ENCODE data around the gene FRY.
"Not testable (repeated sequence)": the region's sequence is repeated elsewhere in the genome, so short reads cannot be mapped to it uniquely, and the experiment has no call there.

Gene FRY

DNA sequence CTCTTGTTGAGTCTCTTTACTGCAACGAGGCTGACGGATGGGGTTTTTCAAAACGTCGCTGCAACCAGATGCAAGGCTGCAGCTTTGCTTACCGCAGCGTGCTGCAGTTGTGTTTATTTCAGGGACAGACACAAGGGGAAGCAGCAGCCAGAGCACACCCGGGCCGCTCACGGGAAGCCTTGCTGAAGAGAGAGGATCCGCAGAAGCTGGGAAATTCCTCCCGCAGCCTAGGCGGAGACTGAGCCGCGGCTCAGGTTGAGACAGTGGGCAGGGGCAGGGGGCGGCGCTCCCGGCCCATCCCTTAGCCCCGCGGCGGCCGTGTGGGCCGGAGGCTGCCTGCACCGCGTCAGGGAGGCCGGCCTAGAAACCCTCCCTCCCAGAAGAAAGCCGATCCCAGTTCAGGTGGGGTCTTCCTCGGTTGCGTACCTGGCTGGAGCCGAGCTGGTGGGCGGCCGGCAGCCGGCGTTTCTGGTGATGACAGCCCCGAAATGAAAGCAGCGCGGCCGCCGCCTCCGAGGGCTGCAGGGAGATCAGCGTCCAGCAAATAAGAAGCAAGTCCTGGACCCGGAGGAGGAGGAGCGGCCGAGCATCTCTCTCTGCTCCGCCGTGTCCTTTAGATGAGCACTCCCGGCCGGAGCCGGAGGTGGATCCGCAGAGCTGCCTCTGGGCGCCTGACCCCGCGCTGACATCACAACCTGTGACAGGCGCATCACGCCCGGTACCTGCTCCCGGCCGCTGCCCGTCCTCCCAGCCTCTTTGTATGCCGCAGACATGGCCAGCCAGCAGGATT lies at the start of gene FRY:
FRY (plus strand) TSS at position 750 of the 790 bp plus-strand sequence; CDS start at position 772, 22 bp downstream.
- DNase-seq (ENCODE audit: low read depth in 2 of 2) = peak in 1 of 2 experiments; percentile 19

DNA sequence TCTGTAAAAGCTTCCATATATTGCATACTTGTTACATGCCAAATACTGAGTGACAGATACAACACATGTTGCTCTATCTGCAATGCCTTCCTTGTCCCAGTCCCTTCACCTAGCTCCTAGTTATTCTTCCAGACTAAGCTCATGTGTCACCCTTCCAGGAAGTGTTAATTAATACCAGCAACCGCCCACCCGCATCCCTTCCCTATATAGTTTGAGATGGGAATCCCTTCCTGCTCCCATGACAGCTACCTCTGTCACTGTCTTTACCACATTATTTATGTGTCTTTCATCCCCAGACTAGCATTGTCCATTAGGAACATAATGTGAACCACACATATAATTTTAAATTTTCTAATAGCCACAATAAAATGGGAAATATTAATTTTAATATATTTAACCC lies 49.5 kb upstream of the FRY start:
- no peak for DNase-seq (ENCODE audit: low read depth in 2 of 2)

DNA sequence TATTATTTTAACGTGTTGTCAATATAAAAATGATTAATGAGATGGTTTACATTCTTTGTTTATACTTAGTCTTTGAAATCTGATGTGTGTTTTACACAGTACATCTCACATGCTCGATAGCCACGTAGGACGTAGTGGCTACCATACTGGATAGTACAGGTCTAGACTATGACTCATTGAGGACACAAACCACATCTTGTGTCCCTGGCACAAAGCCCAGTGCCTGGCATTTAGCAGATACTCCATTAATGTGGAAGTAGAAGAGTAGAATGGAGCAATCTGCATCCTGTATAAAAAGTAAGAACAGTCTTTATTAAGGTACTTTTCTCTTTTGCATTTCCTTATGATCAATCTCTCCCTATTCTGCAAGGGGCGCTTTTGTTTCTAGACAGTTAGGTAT lies 49.0 kb upstream of the FRY start:
- DNase-seq (ENCODE audit: low read depth in 2 of 2) = peak; percentile 68

DNA sequence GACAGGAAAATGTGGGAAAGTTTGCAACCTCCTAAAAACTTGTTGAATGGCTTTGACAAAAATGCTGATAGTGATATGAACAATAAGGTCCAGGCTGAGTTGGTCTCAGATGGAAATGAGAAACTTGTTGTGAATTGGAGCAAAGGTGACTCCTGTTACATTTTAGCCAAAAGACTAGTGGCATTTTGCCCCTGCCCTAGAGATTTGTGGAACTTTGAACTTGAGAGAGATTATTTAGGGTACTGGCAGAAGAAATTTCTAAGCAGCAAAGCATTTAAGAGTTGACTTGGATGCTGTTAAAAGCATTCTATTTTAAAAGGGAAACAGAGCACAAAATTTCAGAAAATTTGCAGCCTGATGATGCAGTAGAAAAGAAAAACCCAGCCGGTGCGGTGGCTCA lies 47.9 kb upstream of the FRY start:
- not testable (repeated sequence) for DNase-seq (ENCODE audit: low read depth in 2 of 2)

DNA sequence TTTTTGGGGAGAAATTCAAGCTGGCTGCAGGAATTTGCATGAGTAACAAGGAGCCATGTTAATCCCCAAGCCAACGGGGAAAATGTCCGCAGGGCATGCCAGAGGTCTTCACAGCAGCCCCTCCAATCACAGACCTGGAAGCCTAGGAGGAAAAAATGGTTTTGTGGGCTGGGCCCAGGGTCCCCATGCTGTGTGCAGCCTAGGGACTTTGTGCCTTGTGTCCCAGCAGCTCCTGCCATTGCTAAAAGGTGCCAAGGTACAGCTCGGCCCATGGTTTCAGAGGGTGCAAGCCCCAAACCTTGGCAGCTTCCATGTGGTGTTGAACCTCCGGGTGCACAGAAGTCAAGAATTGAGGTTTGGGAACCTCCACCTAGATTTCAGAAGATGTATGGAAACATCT lies 47.2 kb upstream of the FRY start:
- not testable (repeated sequence) for DNase-seq (ENCODE audit: low read depth in 2 of 2)

DNA sequence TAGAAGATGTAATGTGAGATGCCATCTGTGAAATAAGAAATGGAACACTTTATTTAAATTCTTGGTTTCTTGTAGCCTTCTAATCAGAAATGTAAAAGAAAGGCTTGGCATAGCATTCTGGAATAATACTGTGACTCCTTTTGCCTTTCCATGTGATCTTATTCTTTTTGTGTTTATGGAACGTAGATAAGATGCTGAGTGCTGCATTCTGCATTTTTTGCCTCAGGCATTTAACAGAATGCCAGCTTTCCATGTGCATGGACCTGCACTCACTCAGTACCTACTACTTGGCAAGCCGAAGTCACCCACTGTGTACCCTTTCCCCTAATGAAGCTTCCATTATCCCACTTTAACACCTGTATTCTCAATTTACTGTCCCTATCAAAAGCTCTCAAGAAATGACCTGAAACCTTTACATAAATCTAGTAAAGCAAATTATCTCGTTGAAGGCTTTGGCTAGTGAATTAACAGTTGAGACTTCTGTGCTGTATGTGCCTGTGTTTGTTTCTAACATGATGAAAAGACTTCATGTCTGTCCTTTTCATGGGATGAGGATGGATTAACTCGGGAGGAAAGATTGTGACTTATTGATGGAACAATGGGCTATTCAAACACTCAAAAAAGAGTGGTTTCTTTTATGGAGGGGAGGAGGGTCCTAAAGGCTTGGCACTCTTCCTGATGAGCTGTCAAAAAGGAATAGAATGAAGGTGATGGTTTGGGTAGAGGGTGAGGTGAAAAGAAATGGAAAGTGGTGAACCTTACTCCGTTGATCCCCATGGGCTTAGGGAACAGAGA lies 44.7 kb upstream of the FRY start:
- DNase-seq (ENCODE audit: low read depth in 2 of 2) = no peak

DNA sequence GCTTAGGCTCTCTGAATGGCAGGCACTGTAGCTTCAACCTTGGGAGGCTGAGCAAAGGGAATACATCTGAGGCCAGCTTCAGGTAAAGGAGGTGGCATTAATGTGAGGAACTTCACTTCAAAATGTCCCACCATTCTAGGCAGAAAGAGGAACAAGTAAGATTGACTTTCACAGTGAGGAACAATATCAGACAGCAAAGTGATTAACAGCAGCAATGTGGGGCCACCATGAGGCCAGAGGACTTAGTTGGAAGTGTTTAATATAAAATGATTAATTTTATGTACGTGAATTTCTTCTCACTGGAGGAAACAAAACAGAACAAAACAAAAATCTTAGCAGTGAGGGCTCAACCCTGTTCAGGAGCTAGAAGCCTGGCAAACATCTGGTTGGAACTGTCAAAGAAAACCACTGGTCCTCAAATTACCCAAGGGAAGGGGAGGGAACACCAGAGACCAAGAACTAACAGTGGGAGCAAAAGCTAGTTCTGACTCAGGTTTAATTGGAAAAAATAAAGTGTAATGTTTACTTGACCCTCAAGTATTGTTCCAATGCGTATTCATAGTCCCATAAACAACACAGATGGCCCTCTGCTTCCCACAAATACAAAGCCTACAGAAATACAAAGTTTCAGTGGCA lies 43.9 kb upstream of the FRY start:
- no peak for DNase-seq (ENCODE audit: low read depth in 2 of 2)

DNA sequence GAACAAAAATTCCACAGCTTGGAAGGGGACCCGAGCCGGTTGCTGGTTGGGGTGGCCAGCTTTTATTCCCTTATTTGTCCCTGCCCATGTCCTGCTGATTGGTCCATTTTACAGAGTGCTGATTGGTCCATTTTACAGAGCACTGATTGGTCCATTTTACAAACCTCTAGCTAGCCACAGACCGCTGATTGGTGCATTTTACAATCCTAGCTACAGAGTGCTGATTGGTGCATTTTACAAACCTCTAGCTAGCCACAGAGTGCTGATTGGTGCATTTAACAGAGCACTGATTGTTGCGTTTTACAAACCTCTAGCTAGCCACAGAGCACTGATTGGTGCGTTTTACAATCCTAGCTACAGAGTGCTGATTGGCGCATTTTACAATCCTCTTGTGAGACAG lies 37.2 kb upstream of the FRY start:
- DNase-seq (ENCODE audit: low read depth in 2 of 2) = not testable (repeated sequence)

DNA sequence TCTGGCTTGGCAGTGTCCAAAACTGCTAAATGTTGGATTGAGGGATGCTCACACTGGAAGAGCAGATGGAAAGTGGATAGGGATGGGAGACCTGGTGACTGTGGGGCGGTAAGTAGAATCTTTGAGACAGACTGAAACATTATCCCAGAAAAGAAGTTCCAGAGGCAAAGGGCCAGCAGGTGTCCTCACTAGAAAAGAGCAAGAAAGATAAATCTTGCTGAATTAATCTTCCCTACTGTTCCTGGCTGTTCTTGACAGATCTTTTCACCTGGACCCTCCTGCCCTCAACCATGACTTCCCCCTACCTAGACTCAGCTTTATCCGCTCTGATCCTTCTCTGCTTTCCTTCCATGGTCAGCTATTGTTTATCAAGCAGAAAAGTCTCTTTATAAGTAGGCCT lies 35.0 kb upstream of the FRY start:
- no peak for DNase-seq (ENCODE audit: low read depth in 2 of 2)

DNA sequence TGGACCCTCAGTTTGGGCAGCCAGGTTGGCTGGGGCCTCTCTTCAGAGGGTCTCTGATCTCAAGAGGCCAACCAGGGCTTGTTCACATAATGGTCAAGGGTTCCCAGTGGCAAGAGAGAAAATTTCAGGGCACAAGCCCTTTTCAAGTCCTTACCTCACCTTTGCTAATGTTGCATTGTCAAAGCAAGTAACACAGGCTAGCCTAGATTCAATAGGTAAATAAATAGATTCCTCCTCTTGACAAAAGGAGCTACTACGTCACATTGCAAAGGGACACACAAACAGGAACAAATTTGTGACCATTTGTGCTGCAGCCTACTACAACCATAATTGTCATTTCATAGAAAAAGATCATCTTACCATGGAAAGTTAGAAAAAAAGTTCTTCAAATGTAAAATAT lies 33.9 kb upstream of the FRY start:
- DNase-seq (ENCODE audit: low read depth in 2 of 2) = no peak

DNA sequence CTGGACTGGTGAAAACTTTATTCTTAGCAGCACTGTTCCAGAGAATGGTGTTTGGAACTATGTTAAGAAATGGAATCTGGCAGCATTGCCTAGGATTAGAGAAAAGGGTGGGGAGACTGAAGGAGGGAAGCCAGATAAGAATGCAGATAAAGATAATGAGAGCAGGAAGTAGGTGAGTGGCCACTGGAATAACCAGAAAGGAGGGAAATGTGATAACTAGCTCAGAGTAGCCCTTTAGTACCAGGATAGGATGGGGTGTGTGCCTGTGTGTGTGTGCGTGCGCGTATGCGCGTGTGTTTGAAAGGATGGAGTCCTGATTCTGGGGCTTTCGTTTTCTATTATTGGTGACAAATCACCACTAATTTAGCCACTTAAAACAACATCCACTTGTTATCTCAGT lies 33.4 kb upstream of the FRY start:
- no peak for DNase-seq (ENCODE audit: low read depth in 2 of 2)

DNA sequence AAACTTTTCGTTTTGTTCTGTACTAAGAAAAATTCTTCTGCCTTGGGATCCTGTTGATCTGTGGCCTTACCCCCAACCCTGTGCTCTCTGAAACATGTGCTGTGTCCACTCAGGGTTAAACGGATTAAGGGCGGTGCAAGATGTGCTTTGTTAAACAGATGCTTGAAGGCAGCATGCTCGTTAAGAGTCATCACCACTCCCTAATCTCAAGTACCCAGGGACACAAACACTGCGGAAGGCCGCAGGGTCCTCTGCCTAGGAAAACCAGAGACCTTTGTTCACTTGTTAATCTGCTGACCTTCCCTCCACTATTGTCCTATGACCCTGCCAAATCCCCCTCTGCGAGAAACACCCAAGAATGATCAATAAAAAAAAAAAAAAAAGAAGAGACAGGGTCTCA lies 30.8 kb upstream of the FRY start:
- not testable (repeated sequence) for DNase-seq (ENCODE audit: low read depth in 2 of 2)

DNA sequence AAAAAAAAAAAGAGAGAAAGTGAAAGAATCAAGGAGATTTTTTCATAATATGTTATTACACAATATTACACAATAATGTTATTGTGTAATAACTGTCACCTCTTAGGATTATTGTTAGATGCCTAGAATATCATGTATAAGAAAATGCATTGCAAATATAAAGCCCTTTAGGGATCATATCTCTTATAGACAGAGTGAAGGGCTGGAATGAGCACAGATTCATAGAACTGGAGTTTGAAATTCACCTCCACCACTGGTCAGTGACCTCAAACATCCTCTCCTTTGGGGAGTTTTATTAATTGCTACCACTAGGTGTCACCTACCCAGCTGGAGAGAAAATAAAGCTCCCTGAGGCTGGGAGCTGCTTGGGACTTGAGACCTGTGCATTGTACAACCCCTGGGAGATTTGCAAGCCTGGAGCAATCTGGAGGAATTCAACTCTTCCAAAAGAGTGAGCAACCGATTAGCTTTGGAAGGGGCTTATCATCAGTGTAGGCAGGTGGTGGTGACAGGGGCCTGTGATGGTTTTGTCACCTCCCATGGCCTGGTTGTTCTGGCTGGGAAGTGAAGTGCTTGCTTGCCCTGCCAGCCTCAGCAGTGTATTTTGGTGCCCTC lies 30.3 kb upstream of the FRY start:
- no peak for DNase-seq (ENCODE audit: low read depth in 2 of 2)

DNA sequence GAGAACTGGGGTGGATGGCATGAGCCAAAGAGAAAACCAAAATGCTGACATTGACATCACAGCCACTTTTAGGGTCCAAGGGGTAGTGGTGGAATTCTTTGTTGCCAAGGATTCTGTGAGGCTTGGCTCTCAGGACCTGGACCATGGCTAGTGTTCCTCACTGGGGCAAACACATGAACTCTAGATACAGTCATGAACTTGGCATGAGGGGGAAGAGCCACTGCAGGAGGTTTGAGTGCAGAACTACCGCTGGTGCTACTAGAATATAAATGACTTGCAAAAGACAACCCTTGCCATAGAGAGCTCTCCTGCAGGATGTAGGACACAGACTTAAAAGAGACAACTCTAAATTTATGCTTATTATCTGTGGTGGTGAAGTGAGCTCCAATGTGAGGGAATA lies 29.8 kb upstream of the FRY start:
- DNase-seq (ENCODE audit: low read depth in 2 of 2) = no peak

DNA sequence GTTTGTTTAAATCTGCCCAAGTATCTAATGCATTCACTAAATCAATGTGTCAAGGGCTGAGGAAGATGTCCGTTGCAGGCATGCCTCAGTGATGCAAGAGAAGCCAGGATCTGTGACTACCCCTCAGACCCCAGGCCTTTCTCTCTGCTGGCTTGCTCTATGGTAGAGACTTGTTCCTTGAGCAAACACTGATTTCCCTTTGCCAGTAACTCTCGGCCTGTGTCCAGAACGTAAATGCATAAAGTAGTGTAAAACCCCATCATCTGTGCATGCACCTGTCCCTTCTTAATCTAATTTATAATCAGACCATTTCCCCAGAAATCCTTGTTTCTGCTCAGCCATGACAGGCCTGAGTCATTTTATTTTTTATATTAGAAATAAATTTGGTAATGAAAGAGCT lies 28.7 kb upstream of the FRY start:
- DNase-seq (ENCODE audit: low read depth in 2 of 2) = no peak

DNA sequence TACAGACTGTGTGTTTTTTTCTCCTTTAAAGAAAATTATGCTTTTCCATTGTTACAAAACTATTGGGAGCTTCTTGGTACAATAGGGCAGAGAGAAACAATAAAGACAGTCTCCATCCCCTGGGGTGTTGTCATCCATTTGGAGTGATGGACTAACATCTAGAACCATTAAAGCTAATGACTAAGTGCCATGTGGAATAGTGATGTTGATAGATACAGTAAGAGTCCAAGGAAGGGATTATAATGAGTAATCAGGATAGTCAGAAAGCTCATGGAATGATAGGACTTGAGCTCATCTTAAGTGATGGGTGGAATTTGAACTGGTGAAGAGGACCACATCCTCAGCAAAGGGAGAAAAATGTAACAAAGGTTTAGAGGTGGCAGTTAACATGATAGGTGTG lies 24.1 kb upstream of the FRY start:
- no peak for DNase-seq (ENCODE audit: low read depth in 2 of 2)

DNA sequence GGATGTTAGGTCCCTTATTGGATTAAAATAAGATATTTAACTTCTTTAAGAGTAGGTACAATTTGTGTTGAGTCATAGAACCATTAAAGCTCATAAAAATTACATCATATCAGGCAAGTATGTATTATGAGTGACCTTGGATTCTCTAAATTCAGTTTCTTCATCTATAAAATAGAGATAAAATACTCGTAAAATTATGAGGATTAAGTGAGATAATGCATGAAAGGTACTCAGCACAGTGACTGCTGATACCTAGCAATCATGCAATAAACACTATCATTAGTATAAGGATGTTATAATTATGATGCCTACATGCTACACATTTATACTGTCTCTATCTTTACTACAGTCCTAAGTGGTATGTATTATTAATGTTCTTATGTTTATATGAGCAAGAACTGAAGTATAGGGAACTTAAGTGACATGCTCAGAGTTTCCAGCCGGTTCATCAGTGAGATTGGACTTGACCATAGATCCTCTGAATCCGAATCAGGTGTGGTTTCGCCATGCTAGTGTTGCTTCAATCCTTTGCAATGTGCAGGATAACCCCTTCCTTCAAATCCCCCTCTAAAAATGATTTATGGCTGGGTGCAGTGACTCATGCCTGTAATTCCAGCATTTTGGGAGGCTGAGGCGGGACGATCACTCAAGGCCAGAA lies 22.9 kb upstream of the FRY start:
- no peak for DNase-seq (ENCODE audit: low read depth in 2 of 2)

DNA sequence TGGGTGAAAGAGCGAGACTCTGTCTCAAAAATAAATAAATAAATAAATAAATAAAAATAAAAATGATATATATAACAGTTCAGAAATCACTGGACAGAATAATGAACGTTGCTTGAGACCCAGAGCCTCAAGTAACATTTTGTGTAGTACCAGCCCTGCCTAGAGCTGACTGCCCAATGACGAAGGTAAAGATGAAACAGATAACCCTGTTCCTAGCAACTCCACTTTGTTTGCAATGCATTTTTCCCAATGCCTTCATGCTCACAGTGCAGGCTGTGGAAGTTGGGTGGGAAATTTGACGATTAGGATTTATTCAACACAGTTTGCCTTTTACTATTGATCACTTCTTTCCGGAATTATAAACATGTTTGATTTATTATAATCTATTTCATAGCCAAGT lies 22.2 kb upstream of the FRY start:
- DNase-seq (ENCODE audit: low read depth in 2 of 2) = no peak

DNA sequence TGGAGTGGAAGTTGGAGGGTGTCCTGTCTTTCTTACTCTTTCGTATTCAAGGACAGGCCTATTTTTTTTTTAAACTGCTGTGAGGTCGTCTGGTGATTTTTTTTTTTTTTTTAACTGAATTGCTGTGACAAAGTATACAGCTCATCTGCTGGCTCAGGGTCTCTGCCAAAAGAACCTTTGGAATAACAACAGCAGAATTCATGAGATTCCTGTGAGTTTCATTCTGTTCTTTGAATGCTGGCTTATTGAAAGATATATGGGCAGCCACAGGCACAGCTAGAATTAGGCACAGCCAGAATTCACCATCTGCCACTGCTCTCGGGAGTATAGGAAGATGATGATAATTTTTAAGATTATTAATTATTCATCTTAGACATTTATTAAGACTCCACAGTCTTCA lies 21.4 kb upstream of the FRY start:
- no peak for DNase-seq (ENCODE audit: low read depth in 2 of 2)

DNA sequence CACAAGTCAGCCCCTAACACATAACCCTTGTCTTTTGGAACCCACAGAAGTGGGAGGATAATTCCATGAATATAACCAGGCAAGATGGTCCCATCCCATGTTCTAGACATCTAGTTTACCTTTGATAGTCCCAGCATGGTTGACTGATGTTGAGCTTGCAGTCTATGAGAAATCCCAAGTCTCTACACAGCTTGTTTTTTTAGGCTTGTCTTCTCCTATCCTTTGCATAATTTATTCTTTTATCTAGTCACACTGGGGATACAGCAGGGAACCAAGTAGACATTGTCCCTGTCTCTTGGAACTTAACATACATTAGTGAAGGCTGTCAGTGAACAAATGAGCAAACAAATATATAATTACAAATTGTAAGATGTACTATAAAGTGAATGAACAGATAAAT lies 19.6 kb upstream of the FRY start:
- DNase-seq (ENCODE audit: low read depth in 2 of 2) = no peak

DNA sequence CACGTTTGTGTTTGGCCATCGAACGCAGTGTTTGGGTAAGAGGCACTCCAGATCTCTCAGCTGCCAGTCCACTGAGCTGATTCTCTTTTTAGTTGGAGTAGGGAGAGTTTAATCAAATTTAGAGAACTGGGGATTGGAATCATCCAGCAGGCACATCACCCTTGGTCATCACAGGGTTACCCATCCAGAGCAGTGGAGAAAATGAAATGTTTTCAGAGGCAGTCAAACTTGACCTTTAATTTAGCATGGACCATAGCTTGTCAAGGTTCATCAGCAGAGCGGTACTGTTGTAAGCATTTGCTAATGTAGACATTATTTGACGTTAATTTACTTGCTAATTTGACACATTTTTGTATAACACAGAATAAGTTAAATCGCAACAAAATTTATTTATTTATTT lies 18.4 kb upstream of the FRY start:
- no peak for DNase-seq (ENCODE audit: low read depth in 2 of 2)

DNA sequence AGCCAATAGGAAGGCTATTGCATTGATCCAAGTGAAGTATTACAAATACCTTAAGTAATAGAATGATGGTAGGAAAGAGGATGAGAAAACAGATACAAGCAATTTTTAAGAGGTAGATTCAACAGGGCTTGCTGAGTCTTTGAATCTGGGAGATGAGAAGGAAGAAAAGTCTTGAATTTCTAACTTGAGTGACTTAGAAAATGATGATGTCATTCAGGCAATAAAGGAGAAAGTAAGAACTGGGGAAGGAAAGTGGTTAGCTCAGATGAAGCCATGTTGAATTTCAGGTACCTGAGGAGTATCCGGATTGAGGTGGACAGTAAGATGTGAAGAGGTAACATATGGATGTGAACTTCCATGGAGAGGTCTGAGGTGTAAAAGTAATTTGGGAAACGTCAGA lies 15.5 kb upstream of the FRY start:
- no peak for DNase-seq (ENCODE audit: low read depth in 2 of 2)
